NCI-H146 (cell line): Measurements from ENCODE around the gene ZNF181.

Experiments
- DNase-seq: peaks from one replicate; lab custom pipeline; 2025; lab: John Stamatoyannopoulos, UW

ZNF181 gene

GRCh38 chr19:34757441-34757840 is 23.4 kb downstream of the ZNF181 start:
- DNase-seq: no peak

GRCh38 chr19:34759218-34759917 is 25.3 kb downstream of the ZNF181 start:
- no peak for DNase-seq

- no peak for DNase-seq
Measured at GRCh38 chr19:34766386-34766785, 32.3 kb downstream of the ZNF181 start.

GRCh38 chr19:34767951-34768350 is 33.9 kb downstream of the ZNF181 start:
- no peak for DNase-seq

- peak; percentile 92 for DNase-seq
Measured at GRCh38 chr19:34772697-34773554, 38.9 kb downstream of the ZNF181 start, which contains the start of gene ZNF599. Gene ZNF599 (minus strand): TSS chr19:34773215. CDS start chr19:34772841, 374 bp downstream.

GRCh38 chr19:34773555-34773864 is 39.5 kb downstream of the ZNF181 start:
- no peak for DNase-seq

GRCh38 chr19:34774857-34775256 is 40.8 kb downstream of the ZNF181 start:
- DNase-seq: no peak

GRCh38 chr19:34778342-34778741 is 44.3 kb downstream of the ZNF181 start:
- no peak for DNase-seq

GRCh38 chr19:34779652-34780051 is 45.6 kb downstream of the ZNF181 start:
- DNase-seq: no peak

- DNase-seq: no peak
Measured at GRCh38 chr19:34786236-34786635, 52.2 kb downstream of the ZNF181 start.

- no peak for DNase-seq
Measured at GRCh38 chr19:34787059-34787824, 53.2 kb downstream of the ZNF181 start.

- no peak for DNase-seq
Measured at GRCh38 chr19:34788074-34788473, 54.0 kb downstream of the ZNF181 start.

- DNase-seq: no peak
Measured at GRCh38 chr19:34793565-34793964, 59.5 kb downstream of the ZNF181 start.

GRCh38 chr19:34794066-34794960 is 60.3 kb downstream of the ZNF181 start:
- DNase-seq: no peak
